ENCODE measurements around the gene GLCE. TPM values are rescaled to one million over a fixed set of nuclear protein-coding genes. Genes with fewer than 3 reads are reported as not detected.

Gene GLCE
- polyA plus RNA-seq, 1 experiment: 48.1 TPM

- no peak for DNase-seq (ENCODE audit: low read depth, low spot score)
- Histone ChIP-seq H3K27me3 (ENCODE audit: control insufficient read depth, insufficient read depth, low read length) (peaks cover 50% of the 10 kb centered on the region), H3K9me3 (ENCODE audit: control insufficient read depth, insufficient read depth, low read length) (no peaks in the 10 kb centered on the region; the same call in 1 of the 2 replicates), H3K27ac (ENCODE audit: low read depth, low read length) (no peak overlapping the region), H3K4me3 (ENCODE audit: low read depth, low read length) (no peak overlapping the region)
- TF ChIP-seq, protein P1, sequence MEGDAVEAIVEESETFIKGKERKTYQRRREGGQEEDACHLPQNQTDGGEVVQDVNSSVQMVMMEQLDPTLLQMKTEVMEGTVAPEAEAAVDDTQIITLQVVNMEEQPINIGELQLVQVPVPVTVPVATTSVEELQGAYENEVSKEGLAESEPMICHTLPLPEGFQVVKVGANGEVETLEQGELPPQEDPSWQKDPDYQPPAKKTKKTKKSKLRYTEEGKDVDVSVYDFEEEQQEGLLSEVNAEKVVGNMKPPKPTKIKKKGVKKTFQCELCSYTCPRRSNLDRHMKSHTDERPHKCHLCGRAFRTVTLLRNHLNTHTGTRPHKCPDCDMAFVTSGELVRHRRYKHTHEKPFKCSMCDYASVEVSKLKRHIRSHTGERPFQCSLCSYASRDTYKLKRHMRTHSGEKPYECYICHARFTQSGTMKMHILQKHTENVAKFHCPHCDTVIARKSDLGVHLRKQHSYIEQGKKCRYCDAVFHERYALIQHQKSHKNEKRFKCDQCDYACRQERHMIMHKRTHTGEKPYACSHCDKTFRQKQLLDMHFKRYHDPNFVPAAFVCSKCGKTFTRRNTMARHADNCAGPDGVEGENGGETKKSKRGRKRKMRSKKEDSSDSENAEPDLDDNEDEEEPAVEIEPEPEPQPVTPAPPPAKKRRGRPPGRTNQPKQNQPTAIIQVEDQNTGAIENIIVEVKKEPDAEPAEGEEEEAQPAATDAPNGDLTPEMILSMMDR (IDR thresholded peaks at IDR 0.05; ENCODE audit: low read depth, low read length): no peak
- CTCF ChIA-PET: no interaction called here
- POLR2A ChIA-PET: no interaction called here
Measured at GRCh38 chr15:69138963-69139362, 21.5 kb upstream of the GLCE start.

DNA sequence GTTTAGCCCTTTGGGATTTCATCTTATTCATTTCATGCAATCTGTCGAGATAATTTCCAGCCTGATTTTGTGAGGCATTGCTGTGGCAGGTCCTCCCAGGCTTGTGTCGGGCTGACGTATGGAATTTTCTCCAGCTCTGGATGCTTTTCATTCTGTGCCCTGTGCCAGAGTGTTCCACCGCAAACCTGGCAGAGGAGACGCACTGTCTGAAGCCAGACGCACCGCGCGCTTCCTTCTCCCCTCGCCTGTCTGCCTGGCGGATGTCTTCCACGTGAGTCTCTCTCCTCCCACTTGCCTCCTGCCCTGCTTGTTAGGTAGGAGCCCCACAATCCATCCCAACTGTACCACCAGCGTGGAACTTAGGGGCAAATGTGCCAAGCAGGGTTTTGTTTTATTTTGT lies 20.1 kb upstream of the GLCE start:
- no peak for DNase-seq (ENCODE audit: low read depth, low spot score)
- Histone ChIP-seq H3K27ac (ENCODE audit: low read depth, low read length) (no peak overlapping the region), H3K4me3 (ENCODE audit: low read depth, low read length) (no peak overlapping the region), H3K9me3 (ENCODE audit: control insufficient read depth, insufficient read depth, low read length) (no peaks in the 10 kb centered on the region; the same call in 1 of the 2 replicates), H3K27me3 (ENCODE audit: control insufficient read depth, insufficient read depth, low read length) (peaks cover 47% of the 10 kb centered on the region)
- TF ChIP-seq, protein P1 (IDR thresholded peaks at IDR 0.05; ENCODE audit: low read depth, low read length): no peak
- ChIA-PET POLR2A (no interaction called here), CTCF (no interaction called here)

GRCh38 chr15:69141286-69141701 lies 19.1 kb upstream of the GLCE start:
- H3K9me3 ChIP-seq (ENCODE audit: control insufficient read depth, insufficient read depth, low read length): no peaks in the 10 kb centered on the region; the same call in 1 of the 2 replicates
- ChIA-PET CTCF (interaction anchor here (0.6 to 1.7 kb wide), 3 partner anchors 15 to 105 kb away, joined by 3 to 7 read pairs (median 4); partner anchors contain the start of gene GLCE), POLR2A (no interaction called here)
- H3K27me3 ChIP-seq (ENCODE audit: control insufficient read depth, insufficient read depth, low read length): peaks cover 42% of the 10 kb centered on the region
- H3K27ac ChIP-seq (ENCODE audit: low read depth, low read length): no peak overlapping the region
- no peak for DNase-seq (ENCODE audit: low read depth, low spot score)
- TF ChIP-seq, protein P1 (IDR thresholded peaks at IDR 0.05; ENCODE audit: low read depth, low read length): no peak
- H3K4me3 ChIP-seq (ENCODE audit: low read depth, low read length): no peak overlapping the region

DNA sequence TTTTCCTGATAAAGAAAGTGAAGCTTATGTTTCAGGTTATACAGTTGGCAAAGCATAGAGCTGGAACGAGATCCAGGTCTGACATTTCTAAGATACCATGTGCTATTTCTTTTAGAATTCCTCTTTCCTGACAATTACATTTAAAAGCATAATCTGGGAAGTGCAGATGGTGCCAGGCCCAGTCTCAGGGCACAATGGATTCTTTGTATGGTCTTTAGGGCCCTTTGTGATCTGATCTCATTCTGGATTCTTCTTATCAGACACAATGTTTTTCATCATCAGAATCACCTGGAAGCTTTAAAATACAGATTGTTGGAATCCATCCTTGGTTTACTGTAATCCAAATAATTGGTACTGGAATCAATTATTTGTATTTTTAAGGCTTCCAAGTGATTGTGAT lies 18.6 kb upstream of the GLCE start:
- POLR2A ChIA-PET: interaction anchor here (0.6 kb wide), 1 partner anchor 317 kb away, joined by 4 read pairs; no protein-coding TSS in a partner anchor
- Histone ChIP-seq H3K27me3 (ENCODE audit: control insufficient read depth, insufficient read depth, low read length) (peaks cover 38% of the 10 kb centered on the region), H3K27ac (ENCODE audit: low read depth, low read length) (no peak overlapping the region)

More for the DNA sequence above, 18.6 kb upstream of the GLCE start:
- Histone ChIP-seq H3K4me3 (ENCODE audit: low read depth, low read length) (no peak overlapping the region), H3K9me3 (ENCODE audit: control insufficient read depth, insufficient read depth, low read length) (no peaks in the 10 kb centered on the region; the same call in 1 of the 2 replicates)
- no peak for DNase-seq (ENCODE audit: low read depth, low spot score)
- CTCF ChIA-PET: interaction anchor here (0.6 to 1.7 kb wide), 3 partner anchors 15 to 105 kb away, joined by 3 to 7 read pairs (median 4); partner anchors contain the start of gene GLCE
- TF ChIP-seq, protein P1 (IDR thresholded peaks at IDR 0.05; ENCODE audit: low read depth, low read length): no peak

Measured in AG04450 (cell line).